ENCODE measurements around the gene CTNNA1.
A peak's percentile ranks its signal among the peaks of the same experiment; 100 is the strongest.
"Not testable (repeated sequence)": the region's sequence is repeated elsewhere in the genome, so short reads cannot be mapped to it uniquely, and the experiment has no call there.

CTNNA1 gene

GRCh38 chr5:138820695-138821094, 67.5 kb downstream of the CTNNA1 start:
- no peak for DNase-seq

- DNase-seq = peak; percentile 36
Observed at GRCh38 chr5:138824516-138824915, 71.3 kb downstream of the CTNNA1 start.

DNA sequence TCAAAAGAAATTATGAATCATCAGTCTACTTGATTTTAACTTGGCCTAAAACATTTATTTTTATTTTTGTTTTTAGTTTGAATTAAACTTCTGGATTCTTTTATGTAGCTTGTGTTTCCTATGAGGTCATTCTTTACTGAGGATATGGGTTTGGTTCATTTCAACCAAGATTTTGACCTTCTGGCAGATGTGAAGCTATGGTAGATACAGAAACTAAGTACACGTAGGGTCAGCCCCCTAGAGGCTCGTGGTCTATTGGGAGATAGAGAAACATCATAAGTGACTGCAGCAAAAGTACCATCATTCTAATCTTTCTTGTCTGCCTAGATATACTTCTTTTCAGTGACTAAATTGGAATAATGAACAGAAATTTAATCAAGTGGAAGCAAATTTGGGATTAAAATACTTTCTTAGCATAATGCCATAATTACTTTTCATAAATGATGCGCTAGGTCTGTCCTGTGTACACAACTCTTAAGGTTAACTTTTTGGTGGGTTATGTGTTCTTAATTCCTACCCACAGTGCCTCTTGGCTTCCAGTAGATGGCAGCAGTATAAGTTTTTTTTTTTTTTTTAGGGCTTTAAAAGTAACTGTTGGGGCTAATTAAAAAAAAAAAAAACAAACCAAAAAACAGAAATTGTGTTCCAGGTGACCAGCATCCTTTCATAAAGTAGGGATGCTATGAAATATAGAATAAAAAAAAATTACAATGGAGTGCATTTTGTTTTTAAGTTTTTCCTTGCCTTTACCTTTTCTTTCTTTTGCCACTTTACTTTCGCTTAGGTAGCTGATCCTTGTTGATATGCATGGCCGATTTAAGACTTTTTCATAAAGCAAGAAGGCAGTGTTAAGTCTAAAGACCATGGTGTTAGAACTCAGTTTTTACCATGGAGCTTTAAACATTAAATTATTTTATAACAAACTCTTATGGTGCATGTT, 72.0 kb downstream of the CTNNA1 start:
- DNase-seq = peak; percentile 13

GRCh38 chr5:138828556-138828955, 75.3 kb downstream of the CTNNA1 start:
- DNase-seq = no peak

DNA sequence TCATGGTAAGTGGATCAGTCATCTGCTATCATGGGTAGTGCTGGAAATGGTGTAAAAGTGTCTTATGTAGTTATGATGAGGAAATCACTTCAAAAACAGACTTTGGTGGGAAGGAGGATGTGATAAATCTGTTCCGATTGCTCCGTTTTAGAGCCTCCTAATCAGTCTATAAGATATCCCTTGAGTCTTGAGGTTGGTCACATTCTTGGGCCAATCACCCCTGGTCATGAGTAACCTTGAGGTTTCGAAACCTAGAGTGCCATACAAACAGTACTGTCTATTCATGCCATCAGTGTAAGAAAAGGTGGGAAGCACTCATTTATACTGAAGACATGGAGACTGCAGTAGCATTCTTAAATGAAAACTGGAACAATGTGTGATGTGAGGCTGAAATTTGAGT, 76.1 kb downstream of the CTNNA1 start:
- DNase-seq = no peak

- DNase-seq = no peak
Observed at GRCh38 chr5:138831703-138832102, 78.5 kb downstream of the CTNNA1 start.

- DNase-seq = no peak
Observed at GRCh38 chr5:138832218-138832617, 79.0 kb downstream of the CTNNA1 start.

DNA sequence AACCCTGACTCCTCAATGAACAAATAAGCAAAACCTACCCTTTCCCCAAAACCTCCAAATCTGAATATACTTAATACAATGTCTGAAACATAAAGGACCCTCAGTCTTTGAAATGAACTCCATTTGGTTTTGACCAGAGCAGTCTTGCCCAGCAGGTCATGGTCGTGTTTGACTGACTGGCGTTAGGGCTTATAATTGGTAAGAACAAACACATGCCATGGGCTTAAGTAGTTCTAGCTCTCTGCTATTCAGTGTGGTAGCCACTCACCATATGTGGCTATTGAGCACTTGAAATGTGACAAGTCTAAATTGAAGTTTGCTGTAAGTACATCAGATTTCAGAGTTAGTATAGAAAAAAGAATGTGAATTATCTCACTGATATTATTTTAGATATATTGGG, 79.9 kb downstream of the CTNNA1 start:
- DNase-seq = no peak

DNA sequence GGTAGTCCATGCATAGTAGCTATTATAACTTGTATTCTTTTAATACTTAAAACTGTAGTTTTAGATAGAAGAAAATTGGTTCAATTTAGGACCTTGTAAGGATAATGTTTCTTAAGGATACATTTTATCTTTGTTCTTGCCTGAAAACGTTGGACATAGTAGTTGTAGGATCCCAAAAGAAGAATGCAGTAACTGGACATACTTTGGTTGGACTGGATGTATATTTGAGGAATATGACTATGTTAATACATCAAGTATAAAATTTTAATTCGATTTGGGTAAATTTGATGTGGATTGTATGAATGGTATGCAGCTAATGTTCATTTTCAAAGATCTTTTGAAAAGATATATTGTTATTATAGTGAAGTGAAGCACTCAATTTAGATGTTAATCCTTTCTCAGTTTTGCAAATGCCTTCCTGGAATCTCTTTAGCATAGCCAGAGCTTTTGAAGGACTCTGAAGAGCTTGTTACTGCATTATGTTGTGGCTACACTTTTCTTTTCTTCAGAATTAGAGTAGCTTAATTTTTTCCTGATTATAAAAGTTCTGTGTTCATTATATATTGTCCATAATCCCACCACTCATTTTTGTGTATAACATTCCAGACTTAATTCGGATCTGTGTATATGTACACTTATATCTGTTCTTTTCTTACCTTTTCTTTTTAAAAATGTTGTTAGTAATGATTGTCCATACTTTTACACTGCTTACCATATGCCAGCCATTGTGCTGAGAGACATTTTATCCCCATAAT, 80.7 kb downstream of the CTNNA1 start:
- no peak for DNase-seq

GRCh38 chr5:138834853-138835252, 81.6 kb downstream of the CTNNA1 start:
- DNase-seq = not testable (repeated sequence)

DNA sequence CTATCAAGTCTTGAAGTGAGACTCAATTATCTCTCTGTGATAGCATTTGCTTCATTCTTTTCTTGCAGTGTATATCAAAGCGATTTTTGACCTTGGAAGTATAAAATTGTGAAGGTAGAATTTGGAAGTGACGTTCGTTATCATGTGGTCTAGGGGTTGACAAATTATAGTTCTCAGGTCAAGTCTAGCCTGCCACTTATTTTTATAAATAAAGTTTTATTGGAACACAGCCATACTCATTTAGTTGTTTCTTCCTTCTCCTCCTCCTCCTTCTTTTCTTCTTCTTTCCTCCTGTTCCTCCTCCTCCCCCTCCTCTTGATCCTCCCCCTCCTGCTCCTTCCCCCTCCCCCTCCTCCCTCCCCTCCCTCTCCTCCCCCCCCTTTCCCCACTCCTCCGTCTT, 83.9 kb downstream of the CTNNA1 start:
- no peak for DNase-seq

DNA sequence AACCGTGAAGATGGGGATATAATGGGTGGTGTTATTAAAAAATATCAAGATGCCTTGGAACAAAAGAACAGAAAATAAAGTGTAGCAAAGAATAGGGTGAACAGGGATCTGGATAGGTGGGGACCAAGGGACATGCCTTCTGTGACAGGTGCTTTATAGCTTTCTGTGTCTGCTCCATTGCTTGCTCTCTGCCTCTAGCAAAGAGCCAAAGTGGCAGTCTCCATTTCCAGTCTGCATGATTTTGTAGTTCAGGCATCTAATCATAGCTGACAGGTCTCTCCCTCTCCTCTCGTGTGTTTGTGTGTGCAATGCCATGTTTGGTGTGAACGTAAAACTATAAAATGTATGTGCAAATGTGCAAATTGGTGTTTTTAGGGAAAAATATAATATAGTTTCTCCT, 86.9 kb downstream of the CTNNA1 start:
- no peak for DNase-seq

GRCh38 chr5:138841531-138841930, 88.3 kb downstream of the CTNNA1 start:
- no peak for DNase-seq

DNA sequence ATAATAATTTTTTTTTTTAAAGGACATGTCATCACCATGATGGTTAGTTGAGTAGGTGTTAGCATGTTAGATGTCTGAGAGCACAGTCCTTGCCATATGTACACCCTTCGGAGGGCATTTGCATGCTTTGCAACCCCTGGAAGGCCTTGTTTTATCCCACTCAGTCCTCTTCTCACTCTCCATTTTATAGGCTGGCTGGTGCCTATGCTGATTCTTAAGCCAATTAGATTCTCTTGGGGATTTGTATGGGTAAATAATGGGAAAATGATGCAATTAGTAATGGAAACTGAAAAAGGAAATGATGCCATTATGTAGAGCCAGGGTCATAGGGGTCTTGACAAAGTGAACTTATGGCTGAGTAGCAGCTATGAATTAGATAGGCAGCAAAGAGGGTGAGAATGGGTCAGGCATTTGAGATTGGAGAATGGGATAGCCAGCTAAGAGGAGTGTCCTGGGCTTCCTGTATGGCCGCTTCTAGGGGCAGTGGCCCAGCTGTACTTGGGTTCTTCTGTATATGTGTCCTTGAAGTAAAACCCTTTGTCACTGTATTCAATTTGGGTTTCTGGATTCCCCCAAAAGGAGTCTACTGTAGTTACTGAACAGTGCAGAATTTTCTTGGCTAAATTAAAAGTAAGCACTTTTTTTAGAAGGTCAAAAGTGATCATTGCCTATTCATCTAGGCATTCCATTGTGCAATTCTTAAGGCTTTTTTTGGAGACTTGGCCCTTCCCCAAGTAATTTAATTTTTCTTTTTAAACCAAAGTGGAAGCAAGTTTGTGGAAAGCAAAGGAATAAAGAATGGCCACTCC, 90.3 kb downstream of the CTNNA1 start:
- DNase-seq = no peak

DNA sequence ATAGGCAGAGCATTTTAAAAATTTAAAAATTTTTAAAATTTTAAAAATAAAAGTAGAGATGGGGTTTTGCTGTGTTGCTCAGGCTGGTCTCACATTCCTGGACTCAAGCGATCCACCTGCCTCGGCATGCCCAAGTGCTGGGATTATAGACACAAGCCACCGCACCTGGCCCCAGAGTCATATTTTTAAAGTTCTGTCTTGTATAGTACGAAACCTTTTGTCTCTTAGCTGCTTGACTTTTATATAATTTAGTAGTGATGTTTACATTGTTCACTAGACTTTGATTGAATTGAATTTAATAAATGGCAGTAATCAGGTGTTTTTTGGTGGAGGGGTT, 90.9 kb downstream of the CTNNA1 start:
- DNase-seq = no peak

- no peak for DNase-seq
Observed at GRCh38 chr5:138844812-138845513, 91.7 kb downstream of the CTNNA1 start.

GRCh38 chr5:138849439-138849838, 96.2 kb downstream of the CTNNA1 start:
- peak; percentile 2 for DNase-seq

- DNase-seq = no peak
Observed at GRCh38 chr5:138849882-138850281, 96.7 kb downstream of the CTNNA1 start.

GRCh38 chr5:138850865-138851435, 97.7 kb downstream of the CTNNA1 start:
- no peak for DNase-seq

- DNase-seq = no peak
Observed at GRCh38 chr5:138853132-138853531, 99.9 kb downstream of the CTNNA1 start.

- no peak for DNase-seq
Observed at GRCh38 chr5:138867011-138867410, 113.8 kb downstream of the CTNNA1 start.

- DNase-seq = no peak
Observed at GRCh38 chr5:138869038-138869437, 115.8 kb downstream of the CTNNA1 start.

Measured in stimulated activated CD4-positive, alpha-beta T cell treated with anti-CD3 and anti-CD28 coated beads, Interleukin-15, amount 100 ng/mL, for 24 hours (primary cell).